Right lobe of liver (tissue), 6 donors: ENCODE measurements around the gene ASXL1. TPM values are rescaled to one million over a fixed set of nuclear protein-coding genes. Genes with fewer than 3 reads are reported as not detected.

Experiments
- ATAC-seq, 4 donors: fragments of 200-7000 bp; cut with Tn5 transposase; one replicate each; pipeline ENCODE4 v1.9.1; 2020; ENCODE audit warnings: mild to moderate bottlenecking in 4 of 4, moderate library complexity in 4 of 4
- DNase-seq, 3 donors: peaks; one replicate each; pipeline ENCODE4 v3.0.0-alpha.2; 2020
- H3K27ac ChIP-seq, 3 donors: fragments of 200-600 bp; one replicate each; pipeline ENCODE4 v1.8.0; 2022
- H3K27me3 ChIP-seq, 2 donors: fragments of 200-600 bp; one replicate each; pipeline ENCODE4 v1.8.0; 2022
- H3K36me3 ChIP-seq, 4 donors: fragments of 200-600 bp; sonication (generic) in 1 of 4; one replicate each; pipeline versions ENCODE4 v1.5.1 to v1.8.0; 2017 to 2022; ENCODE audit warnings: control low read depth in 1 of 4
- H3K4me1 ChIP-seq, 4 donors: fragments of 200-600 bp; sonication (generic) in 1 of 4; one replicate each; pipeline versions ENCODE4 v1.5.1 to v1.8.0; 2017 to 2022; ENCODE audit warnings: control low read depth in 1 of 4
- H3K4me3 ChIP-seq, 3 donors: fragments of 200-600 bp; one replicate each; pipeline ENCODE4 v1.8.0; 2022
- H3K9me3 ChIP-seq, 4 donors: fragments of 200-600 bp; sonication (generic) in 1 of 4; one replicate each; pipeline versions ENCODE4 v1.5.1 to v1.8.0; 2017 to 2022; ENCODE audit warnings: control low read depth in 1 of 4
- CTCF ChIP-seq, 4 donors: fragments of 200-600 bp in 3 of 4; fragments of 450-650 bp in 1 of 4; IDR thresholded peaks; one replicate each; pipeline versions ENCODE4 v1.5.1 to v1.8.0; 2016 to 2022; ENCODE audit warnings: antibody characterized with exemption in 4 of 4, mild to moderate bottlenecking in 2 of 4
- POLR2A ChIP-seq: fragments of 450-650 bp; IDR thresholded peaks from one replicate; pipeline ENCODE4 v1.6.1; 2017; ENCODE audit warnings: antibody characterized with exemption, mild to moderate bottlenecking
- WGBS: methylation state at CpG from one replicate; pipeline ENCODE4 v1.1.6; 2018; ENCODE audit warnings: low coverage, low lambda C conversion rate; ENCODE audit not compliant: insufficient coverage; ENCODE audit errors: missing lambda C conversion rate; 5-methylcytosine and 5-hydroxymethylcytosine counted together
- intact Hi-C, 2 donors: fragments of 100-400 bp; cut with DNase I; formaldehyde crosslinking; loops; one replicate each; pipeline versions ENCODE4 v1.11.2 to v1.14.1; 2022
- total RNA-seq, 6 experiments: library from RNA; depleted of rRNA in 2 of 6; stranded (reverse); fragments of >200 nt in 2 of 6; fragmentation: NEBNext Ultra II Directional in 3 of 6; extraction: Animal tissue kit (Norgen Biotek cat#: 25700) in 3 of 6; gene quantifications; one replicate each; pipeline versions ENCODE4 v1.1.0 to v1.2.4, GENCODE V29; 2016 to 2023
- donor health status: DM: no; HTN: yes; CAD: no.
- donor health status: DM: no; HTN: no; CAD: no.
- donor health status: DM: no; HTN: no; CAD: no.
- donor health status: DM: no; HTN: yes; CAD: no.
- donor health status: DM: no; HTN: yes; CAD: no.

Gene ASXL1
- total RNA-seq, 6 experiments from 2014 or later = 18.9 to 41.8 (median 26.0) TPM

GRCh38 chr20:32443386-32443974 is 85.3 kb downstream of the ASXL1 start:
- no peak for DNase-seq
- Histone ChIP-seq H3K4me1 (peaks cover 0 to 53% (median 14%) of the 10 kb centered on the region in 4 donors), H3K4me3 (no peak overlapping the region), H3K27me3 (no peaks in the 10 kb centered on the region), H3K36me3 (peaks cover 0 to 11% (median 3%) of the 10 kb centered on the region in 4 donors), H3K27ac (no peak overlapping the region), H3K9me3 (no peaks in the 10 kb centered on the region)
- ATAC-seq = no peak
- WGBS = 85% methylated on average over 3 of the region's 3 CpGs
- no peak for TF ChIP-seq POLR2A
- TF ChIP-seq CTCF (IDR thresholded peaks at IDR 0.05) = no peak
- intact Hi-C loops = no loop called here

- TF ChIP-seq CTCF (IDR thresholded peaks at IDR 0.05) (no peak), POLR2A (no peak)
- H3K36me3 ChIP-seq = peaks cover 0 to 11% (median 3%) of the 10 kb centered on the region in 4 donors
- H3K4me3 ChIP-seq = no peak overlapping the region
- 78% methylated on average over 5 of the region's 7 CpGs for WGBS
- H3K27me3 ChIP-seq = no peaks in the 10 kb centered on the region
- no peaks in the 10 kb centered on the region for H3K9me3 ChIP-seq
- no peak overlapping the region for H3K27ac ChIP-seq
- no peak for ATAC-seq
- DNase-seq = no peak
- intact Hi-C loops = no loop called here
- H3K4me1 ChIP-seq = peaks cover 0 to 42% (median 13%) of the 10 kb centered on the region in 4 donors
Observed at GRCh38 chr20:32444474-32445220, 86.5 kb downstream of the ASXL1 start.

- WGBS = 27% methylated on average over 1 of the region's 12 CpGs
- H3K9me3 ChIP-seq = no peaks in the 10 kb centered on the region
- H3K4me1 ChIP-seq = peaks cover 0 to 31% (median 9%) of the 10 kb centered on the region in 4 donors
- H3K27ac ChIP-seq = no peak overlapping the region
- no peak overlapping the region for H3K4me3 ChIP-seq
- no peaks in the 10 kb centered on the region for H3K27me3 ChIP-seq
- ATAC-seq (peak in 1 of 4 donors; percentile 1), DNase-seq (no peak)
- H3K36me3 ChIP-seq = peaks cover 0 to 11% (median 3%) of the 10 kb centered on the region in 4 donors
- intact Hi-C loops = no loop called here
- TF ChIP-seq CTCF (IDR thresholded peaks at IDR 0.05) = no peak
- TF ChIP-seq POLR2A = no peak
Observed at GRCh38 chr20:32445539-32446273, 87.6 kb downstream of the ASXL1 start.

GRCh38 chr20:32446301-32447100 is 88.4 kb downstream of the ASXL1 start:
- peak in 1 of 3 donors; percentile 63 for DNase-seq
- Histone ChIP-seq H3K36me3 (peaks cover 0 to 13% (median 3%) of the 10 kb centered on the region in 4 donors), H3K27me3 (no peaks in the 10 kb centered on the region), H3K4me1 (peaks cover 0 to 23% (median 5%) of the 10 kb centered on the region in 4 donors), H3K27ac (no peak overlapping the region), H3K9me3 (no peaks in the 10 kb centered on the region), H3K4me3 (no peak overlapping the region)
- TF ChIP-seq CTCF (IDR thresholded peaks at IDR 0.05) = no peak
- TF ChIP-seq POLR2A = no peak
- ATAC-seq = peak; percentile 16 to 49 (median 22)
- WGBS = 89% methylated on average over 3 of the region's 14 CpGs
- intact Hi-C loops = no loop called here
